D721Med (cell line): ENCODE results near the gene UFSP2.
"Not testable (repeated sequence)": the region's sequence is repeated elsewhere in the genome, so short reads cannot be mapped to it uniquely, and the experiment has no call there.

ENCODE experiments used
- DNase-seq: peaks from one replicate; pipeline ENCODE4 v3.0.0; 2011; ENCODE audit warnings: low spot score; ENCODE audit not compliant: insufficient read length
- FAIRE-seq: peaks from 2 replicates; lab custom pipeline; 2011; peaks lifted over from hg19 to GRCh38; lab: Jason Lieb, UNC
- TF ChIP-seq, protein P1 (sequence below): IDR thresholded peaks from 2 replicates; pipeline ENCODE4 v1.5.1; 2012; ENCODE audit warnings: mild to moderate bottlenecking, control low read depth; ENCODE audit not compliant: insufficient read depth; ENCODE audit errors: missing control alignments

Gene UFSP2

GRCh38 chr4:185369731-185370130 lies 56.0 kb downstream of the UFSP2 start:
- DNase-seq = no peak
- no peak for FAIRE-seq
- TF ChIP-seq, protein P1, sequence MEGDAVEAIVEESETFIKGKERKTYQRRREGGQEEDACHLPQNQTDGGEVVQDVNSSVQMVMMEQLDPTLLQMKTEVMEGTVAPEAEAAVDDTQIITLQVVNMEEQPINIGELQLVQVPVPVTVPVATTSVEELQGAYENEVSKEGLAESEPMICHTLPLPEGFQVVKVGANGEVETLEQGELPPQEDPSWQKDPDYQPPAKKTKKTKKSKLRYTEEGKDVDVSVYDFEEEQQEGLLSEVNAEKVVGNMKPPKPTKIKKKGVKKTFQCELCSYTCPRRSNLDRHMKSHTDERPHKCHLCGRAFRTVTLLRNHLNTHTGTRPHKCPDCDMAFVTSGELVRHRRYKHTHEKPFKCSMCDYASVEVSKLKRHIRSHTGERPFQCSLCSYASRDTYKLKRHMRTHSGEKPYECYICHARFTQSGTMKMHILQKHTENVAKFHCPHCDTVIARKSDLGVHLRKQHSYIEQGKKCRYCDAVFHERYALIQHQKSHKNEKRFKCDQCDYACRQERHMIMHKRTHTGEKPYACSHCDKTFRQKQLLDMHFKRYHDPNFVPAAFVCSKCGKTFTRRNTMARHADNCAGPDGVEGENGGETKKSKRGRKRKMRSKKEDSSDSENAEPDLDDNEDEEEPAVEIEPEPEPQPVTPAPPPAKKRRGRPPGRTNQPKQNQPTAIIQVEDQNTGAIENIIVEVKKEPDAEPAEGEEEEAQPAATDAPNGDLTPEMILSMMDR = no peak

- TF ChIP-seq, protein P1 = no peak
- FAIRE-seq = no peak
- no peak for DNase-seq
These were observed 60.9 kb downstream of the UFSP2 start for GRCh38 chr4:185364886-185365285.

- TF ChIP-seq, protein P1 = no peak
- DNase-seq = no peak
- no peak for FAIRE-seq
These were observed 62.5 kb downstream of the UFSP2 start for GRCh38 chr4:185363251-185363650.

DNA sequence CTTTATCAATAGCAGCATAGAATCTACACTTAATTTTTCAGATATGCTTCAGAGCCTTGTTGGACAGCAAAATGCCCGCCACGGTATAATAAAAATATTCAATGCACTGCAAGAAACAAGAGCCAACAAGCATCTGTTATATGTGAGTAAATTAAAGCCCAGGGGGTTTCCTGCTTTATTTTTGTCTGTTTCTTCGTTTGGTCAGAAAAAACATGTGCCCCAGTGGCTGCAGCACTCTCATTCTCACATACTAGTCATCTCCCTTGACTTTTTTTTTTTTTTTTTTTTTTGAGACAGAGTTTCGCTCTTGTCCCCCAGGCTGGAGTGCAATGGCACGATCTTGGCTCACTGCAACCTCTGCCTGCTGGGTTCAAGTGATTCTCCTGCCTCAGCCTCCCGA lies 63.2 kb downstream of the UFSP2 start:
- FAIRE-seq, DNase-seq: not testable (repeated sequence)

DNA sequence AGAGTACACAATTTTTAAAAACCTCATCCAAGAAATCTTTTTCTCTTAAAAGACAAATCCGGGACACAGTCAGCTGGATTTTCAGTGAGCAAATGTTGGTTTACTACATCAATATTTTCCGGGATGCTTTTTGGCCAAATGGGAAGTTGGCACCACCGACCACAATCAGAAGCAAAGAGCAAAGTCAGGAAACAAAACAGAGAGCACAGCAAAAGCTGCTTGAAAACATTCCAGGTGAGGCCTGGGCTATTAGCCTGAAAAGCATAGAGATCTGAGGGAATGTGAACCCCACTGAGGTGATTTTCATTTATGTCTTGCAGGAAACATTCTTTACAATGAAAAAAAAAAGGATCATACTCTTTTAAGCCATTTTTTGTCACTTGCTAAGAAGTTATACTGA lies 63.9 kb downstream of the UFSP2 start:
- DNase-seq (no peak), FAIRE-seq (no peak)
- TF ChIP-seq, protein P1 = no peak

- FAIRE-seq = no peak
- no peak for DNase-seq
- TF ChIP-seq, protein P1 = no peak
These were observed 65.9 kb downstream of the UFSP2 start for GRCh38 chr4:185359767-185360446.

DNA sequence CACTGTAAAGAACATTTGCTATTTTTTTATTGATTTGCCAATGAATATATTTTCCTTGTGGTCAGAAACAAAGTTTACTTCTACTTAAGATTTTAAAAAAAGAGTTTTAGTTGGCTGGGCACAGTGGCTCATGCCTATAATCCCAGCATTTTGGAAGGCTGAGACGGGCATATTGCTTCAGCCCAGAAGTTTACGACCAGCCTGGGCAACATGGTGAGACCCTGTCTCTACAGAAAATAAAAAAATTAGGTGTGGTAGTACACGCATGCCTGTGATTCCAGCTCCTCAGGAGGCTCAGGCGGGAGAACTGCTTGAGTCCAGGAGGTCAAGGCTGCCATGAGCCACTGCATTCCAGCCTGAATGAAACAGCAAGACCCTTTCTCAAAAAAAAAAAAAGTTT lies 66.8 kb downstream of the UFSP2 start:
- no peak for DNase-seq

More for the DNA sequence above, 66.8 kb downstream of the UFSP2 start:
- TF ChIP-seq, protein P1 = no peak
- no peak for FAIRE-seq
